Measurements from ENCODE around the gene OR13D1. TPM values are rescaled to one million over a fixed set of nuclear protein-coding genes. Genes with fewer than 3 reads are reported as not detected.

The OR13D1 gene
- not detected for total RNA-seq

GRCh38 chr9:104694218-104694617, at the start of gene OR13D1:
OR13D1 (plus strand) TSS chr9:104694518; CDS start chr9:104694518, 0 bp downstream.
- TF ChIP-seq POLR2A (IDR thresholded peaks at IDR 0.05) (no peak), CTCF (IDR thresholded peaks at IDR 0.05) (no peak)
- H3K4me1 ChIP-seq = no peaks in the 10 kb centered on the region
- H3K27ac ChIP-seq = no peak within 1 kb of the TSS
- H3K27me3 ChIP-seq = no peaks in the 10 kb centered on the region
- no peak within 1 kb of the TSS for H3K4me3 ChIP-seq
- no peaks in the 10 kb centered on the region for H3K36me3 ChIP-seq
- no peak for DNase-seq
- no peaks in the 10 kb centered on the region for H3K9me3 ChIP-seq

- Histone ChIP-seq H3K27ac (no peak overlapping the region), H3K4me3 (no peak overlapping the region), H3K9me3 (no peaks in the 10 kb centered on the region), H3K4me1 (no peaks in the 10 kb centered on the region), H3K36me3 (no peaks in the 10 kb centered on the region), H3K27me3 (no peaks in the 10 kb centered on the region)
- DNase-seq = no peak
- no peak for TF ChIP-seq CTCF (IDR thresholded peaks at IDR 0.05)
These were observed 35.7 kb upstream of the OR13D1 start for GRCh38 chr9:104658496-104659195.

GRCh38 chr9:104675611-104676010, 18.7 kb upstream of the OR13D1 start:
- Histone ChIP-seq H3K27ac (no peak overlapping the region), H3K27me3 (no peaks in the 10 kb centered on the region), H3K36me3 (no peaks in the 10 kb centered on the region), H3K4me1 (no peaks in the 10 kb centered on the region), H3K4me3 (no peak overlapping the region), H3K9me3 (no peaks in the 10 kb centered on the region)
- no peak for TF ChIP-seq CTCF (IDR thresholded peaks at IDR 0.05)
- no peak for TF ChIP-seq POLR2A (IDR thresholded peaks at IDR 0.05)
- no peak for DNase-seq

GRCh38 chr9:104682642-104683041, 11.7 kb upstream of the OR13D1 start:
- DNase-seq = no peak
- no peak overlapping the region for H3K27ac ChIP-seq
- TF ChIP-seq POLR2A (IDR thresholded peaks at IDR 0.05) = no peak
- peak in 3 of 6 experiments; percentile 31 to 38 (median 34) for TF ChIP-seq CTCF (IDR thresholded peaks at IDR 0.05)

GRCh38 chr9:104686081-104686480, 8.2 kb upstream of the OR13D1 start:
- DNase-seq = no peak
- TF ChIP-seq CTCF (IDR thresholded peaks at IDR 0.05) (no peak), POLR2A (IDR thresholded peaks at IDR 0.05) (no peak)
- Histone ChIP-seq H3K36me3 (no peaks in the 10 kb centered on the region), H3K4me3 (no peak overlapping the region), H3K4me1 (no peaks in the 10 kb centered on the region), H3K9me3 (no peaks in the 10 kb centered on the region), H3K27me3 (no peaks in the 10 kb centered on the region), H3K27ac (no peak overlapping the region)

More at GRCh38 chr9:104682642-104683041, 11.7 kb upstream of the OR13D1 start:
- H3K9me3 ChIP-seq = no peaks in the 10 kb centered on the region
- H3K4me1 ChIP-seq = no peaks in the 10 kb centered on the region
- H3K27me3 ChIP-seq = no peaks in the 10 kb centered on the region
- no peak overlapping the region for H3K4me3 ChIP-seq
- H3K36me3 ChIP-seq = no peaks in the 10 kb centered on the region

All from Peyer's patch (tissue), 4 donors.